Measurements from ENCODE around the gene RGS3.

DNA sequence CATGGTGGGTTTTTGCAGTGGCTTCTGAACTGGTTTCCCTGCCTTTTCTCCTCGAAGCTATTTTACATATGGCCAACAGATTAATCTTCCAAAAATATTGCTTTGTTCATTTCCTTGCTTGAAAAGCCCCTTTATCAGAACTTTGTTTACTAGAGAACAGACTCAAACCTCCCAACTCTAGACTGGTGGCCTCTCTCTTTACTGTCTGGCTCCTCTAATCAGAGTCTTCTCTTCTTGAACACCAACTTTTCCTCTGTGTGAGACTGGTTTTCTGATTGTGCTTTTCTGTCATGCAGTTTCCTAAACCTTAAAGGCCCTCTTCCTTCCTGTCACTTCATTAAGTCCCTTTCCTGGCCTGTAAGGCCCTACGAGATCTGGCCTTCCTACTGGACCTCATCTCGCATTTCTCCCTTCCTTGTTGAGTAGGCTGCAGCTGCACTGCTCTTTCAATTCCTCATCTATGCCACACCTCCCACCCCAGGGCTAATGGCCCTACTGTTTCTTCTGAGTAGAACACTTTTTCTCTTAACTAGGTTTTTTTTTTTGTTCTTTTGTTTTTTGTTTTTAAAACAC lies 47.3 kb upstream of the RGS3 start:
- TF ChIP-seq ZBTB21 (tag by site-specific recombination; IDR thresholded peaks at IDR 0.05) (no peak), ZNF747 (tag by site-specific recombination; IDR thresholded peaks at IDR 0.05) (no peak)
- TF ChIP-seq, protein P1, sequence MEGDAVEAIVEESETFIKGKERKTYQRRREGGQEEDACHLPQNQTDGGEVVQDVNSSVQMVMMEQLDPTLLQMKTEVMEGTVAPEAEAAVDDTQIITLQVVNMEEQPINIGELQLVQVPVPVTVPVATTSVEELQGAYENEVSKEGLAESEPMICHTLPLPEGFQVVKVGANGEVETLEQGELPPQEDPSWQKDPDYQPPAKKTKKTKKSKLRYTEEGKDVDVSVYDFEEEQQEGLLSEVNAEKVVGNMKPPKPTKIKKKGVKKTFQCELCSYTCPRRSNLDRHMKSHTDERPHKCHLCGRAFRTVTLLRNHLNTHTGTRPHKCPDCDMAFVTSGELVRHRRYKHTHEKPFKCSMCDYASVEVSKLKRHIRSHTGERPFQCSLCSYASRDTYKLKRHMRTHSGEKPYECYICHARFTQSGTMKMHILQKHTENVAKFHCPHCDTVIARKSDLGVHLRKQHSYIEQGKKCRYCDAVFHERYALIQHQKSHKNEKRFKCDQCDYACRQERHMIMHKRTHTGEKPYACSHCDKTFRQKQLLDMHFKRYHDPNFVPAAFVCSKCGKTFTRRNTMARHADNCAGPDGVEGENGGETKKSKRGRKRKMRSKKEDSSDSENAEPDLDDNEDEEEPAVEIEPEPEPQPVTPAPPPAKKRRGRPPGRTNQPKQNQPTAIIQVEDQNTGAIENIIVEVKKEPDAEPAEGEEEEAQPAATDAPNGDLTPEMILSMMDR (tag by site-specific recombination; IDR thresholded peaks at IDR 0.05): no peak
- TF ChIP-seq, protein P2, sequence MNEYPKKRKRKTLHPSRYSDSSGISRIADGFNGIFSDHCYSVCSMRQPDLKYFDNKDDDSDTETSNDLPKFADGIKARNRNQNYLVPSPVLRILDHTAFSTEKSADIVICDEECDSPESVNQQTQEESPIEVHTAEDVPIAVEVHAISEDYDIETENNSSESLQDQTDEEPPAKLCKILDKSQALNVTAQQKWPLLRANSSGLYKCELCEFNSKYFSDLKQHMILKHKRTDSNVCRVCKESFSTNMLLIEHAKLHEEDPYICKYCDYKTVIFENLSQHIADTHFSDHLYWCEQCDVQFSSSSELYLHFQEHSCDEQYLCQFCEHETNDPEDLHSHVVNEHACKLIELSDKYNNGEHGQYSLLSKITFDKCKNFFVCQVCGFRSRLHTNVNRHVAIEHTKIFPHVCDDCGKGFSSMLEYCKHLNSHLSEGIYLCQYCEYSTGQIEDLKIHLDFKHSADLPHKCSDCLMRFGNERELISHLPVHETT (tag by site-specific recombination; IDR thresholded peaks at IDR 0.05): no peak
- TF ChIP-seq, protein P3, sequence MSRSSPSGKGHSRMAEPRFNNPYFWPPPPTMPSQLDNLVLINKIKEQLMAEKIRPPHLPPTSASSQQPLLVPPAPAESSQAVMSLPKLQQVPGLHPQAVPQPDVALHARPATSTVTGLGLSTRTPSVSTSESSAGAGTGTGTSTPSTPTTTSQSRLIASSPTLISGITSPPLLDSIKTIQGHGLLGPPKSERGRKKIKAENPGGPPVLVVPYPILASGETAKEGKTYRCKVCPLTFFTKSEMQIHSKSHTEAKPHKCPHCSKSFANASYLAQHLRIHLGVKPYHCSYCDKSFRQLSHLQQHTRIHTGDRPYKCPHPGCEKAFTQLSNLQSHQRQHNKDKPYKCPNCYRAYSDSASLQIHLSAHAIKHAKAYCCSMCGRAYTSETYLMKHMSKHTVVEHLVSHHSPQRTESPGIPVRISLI (tag by site-specific recombination; IDR thresholded peaks at IDR 0.05): no peak

All from HEK293 (cell line).